Upper lobe of right lung (tissue), 1 donor: ENCODE measurements around the gene ZNF284. TPM values are rescaled to one million over a fixed set of nuclear protein-coding genes. Genes with fewer than 3 reads are reported as not detected.

Experiments used
- ATAC-seq: fragments of 200-7000 bp; cut with Tn5 transposase; one replicate; pipeline ENCODE4 v1.9.1; 2020; ENCODE audit warnings: mild to moderate bottlenecking, moderate library complexity
- DNase-seq: peaks from one replicate; pipeline ENCODE4 v3.0.0-alpha.2; 2020
- H3K27ac ChIP-seq: fragments of 200-600 bp; one replicate; pipeline ENCODE4 v1.8.0; 2022
- H3K27me3 ChIP-seq: fragments of 200-600 bp; one replicate; pipeline ENCODE4 v1.8.0; 2022; ENCODE audit warnings: mild to moderate bottlenecking
- H3K36me3 ChIP-seq: fragments of 200-600 bp; one replicate; pipeline ENCODE4 v1.8.0; 2022
- H3K4me1 ChIP-seq: fragments of 200-600 bp; one replicate; pipeline ENCODE4 v1.8.0; 2022
- H3K4me3 ChIP-seq: fragments of 200-600 bp; one replicate; pipeline ENCODE4 v1.8.0; 2022; ENCODE audit warnings: mild to moderate bottlenecking
- H3K9me3 ChIP-seq: fragments of 200-600 bp; one replicate; pipeline ENCODE4 v1.8.0; 2022
- CTCF ChIP-seq: fragments of 200-600 bp; IDR thresholded peaks from one replicate; pipeline ENCODE4 v1.8.0; 2022; ENCODE audit warnings: antibody characterized with exemption
- intact Hi-C: fragments of 100-400 bp; cut with DNase I; formaldehyde crosslinking; loops from one replicate; pipeline ENCODE4 v1.11.0; 2022
- total RNA-seq: library from RNA; stranded (reverse); fragmentation: NEBNext Ultra II Directional; extraction: Animal tissue kit (Norgen Biotek cat#: 25700); gene quantifications from one replicate; pipeline ENCODE4 v1.2.1, GENCODE V29; 2021
- donor health status: DM: no; HTN: yes; CAD: no; lungs with severe emphysema.

The ZNF284 gene
- total RNA-seq, 1 donor from 2014 or later: 2.9 TPM

GRCh38 chr19:44061038-44061437 lies 10.9 kb upstream of the ZNF284 start:
- intact Hi-C loops: no loop called here
- peaks cover 64% of the 10 kb centered on the region for H3K36me3 ChIP-seq
- ATAC-seq: no peak
- H3K27me3 ChIP-seq: no peaks in the 10 kb centered on the region
- no peak for DNase-seq
- no peak overlapping the region for H3K27ac ChIP-seq
- H3K4me3 ChIP-seq: no peak overlapping the region
- no peaks in the 10 kb centered on the region for H3K4me1 ChIP-seq
- H3K9me3 ChIP-seq: peaks cover 18% of the 10 kb centered on the region
- no peak for TF ChIP-seq CTCF

DNA sequence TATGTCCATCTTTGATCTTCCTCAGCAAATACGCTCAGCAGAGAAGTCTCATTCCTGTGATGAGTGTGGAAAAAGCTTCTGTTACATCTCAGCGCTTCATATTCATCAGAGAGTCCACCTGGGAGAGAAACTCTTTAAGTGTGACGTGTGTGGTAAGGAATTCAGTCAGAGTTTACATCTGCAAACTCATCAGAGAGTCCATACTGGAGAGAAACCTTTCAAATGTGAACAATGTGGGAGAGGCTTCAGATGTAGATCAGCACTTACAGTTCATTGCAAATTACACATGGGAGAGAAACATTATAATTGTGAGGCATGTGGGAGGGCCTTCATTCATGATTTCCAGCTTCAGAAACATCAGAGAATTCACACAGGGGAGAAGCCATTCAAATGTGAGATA lies 5.7 kb upstream of the ZNF284 start:
- no peak for ATAC-seq
- no peak overlapping the region for H3K27ac ChIP-seq
- no peak for DNase-seq
- H3K9me3 ChIP-seq: peaks cover 43% of the 10 kb centered on the region
- peaks cover 42% of the 10 kb centered on the region for H3K36me3 ChIP-seq
- H3K4me1 ChIP-seq: no peaks in the 10 kb centered on the region
- intact Hi-C loops: no loop called here
- H3K4me3 ChIP-seq: no peak overlapping the region
- no peak for TF ChIP-seq CTCF
- H3K27me3 ChIP-seq: no peaks in the 10 kb centered on the region

DNA sequence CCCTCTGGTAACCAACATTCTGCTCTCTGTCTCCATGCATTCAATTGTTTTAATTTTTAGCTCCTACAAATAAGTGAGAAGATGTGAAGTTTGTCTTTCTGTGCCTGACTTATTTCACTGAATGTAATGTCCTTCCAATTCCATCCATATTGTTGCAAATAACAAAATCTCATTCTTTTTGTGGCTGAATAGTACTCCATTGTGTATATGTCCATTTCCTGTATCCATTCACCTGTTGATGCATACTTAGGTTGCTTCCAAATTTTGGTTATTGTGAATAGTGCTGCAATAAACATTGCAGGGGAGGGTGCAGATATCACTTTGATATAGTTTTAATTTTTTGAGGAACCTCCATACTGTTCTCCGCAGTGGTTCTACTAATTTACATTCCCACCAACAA lies 2.5 kb upstream of the ZNF284 start:
- no peak overlapping the region for H3K4me3 ChIP-seq
- DNase-seq: no peak
- peaks cover 14% of the 10 kb centered on the region for H3K36me3 ChIP-seq
- H3K27me3 ChIP-seq: no peaks in the 10 kb centered on the region
- H3K9me3 ChIP-seq: peaks cover 40% of the 10 kb centered on the region
- no peak for ATAC-seq
- no peak overlapping the region for H3K27ac ChIP-seq
- H3K4me1 ChIP-seq: no peaks in the 10 kb centered on the region
- intact Hi-C loops: no loop called here
- no peak for TF ChIP-seq CTCF

- no peak overlapping the region for H3K27ac ChIP-seq
Observed at GRCh38 chr19:44072543-44073401, 813 bp downstream of the ZNF284 start.

GRCh38 chr19:44076325-44076724 lies 4.4 kb downstream of the ZNF284 start:
- Histone ChIP-seq H3K4me3 (no peak overlapping the region), H3K4me1 (no peaks in the 10 kb centered on the region), H3K9me3 (no peaks in the 10 kb centered on the region), H3K27me3 (no peaks in the 10 kb centered on the region), H3K27ac (no peak overlapping the region), H3K36me3 (peaks cover 7% of the 10 kb centered on the region)
- no peak for TF ChIP-seq CTCF
- DNase-seq: no peak
- no peak for ATAC-seq
- intact Hi-C loops: no loop called here

More at GRCh38 chr19:44072543-44073401, 813 bp downstream of the ZNF284 start:
- no peak for DNase-seq
- TF ChIP-seq CTCF: no peak
- ATAC-seq: peak; percentile 16
- Histone ChIP-seq H3K27me3 (no peaks in the 10 kb centered on the region), H3K4me3 (peak overlapping the region; percentile 76), H3K4me1 (no peaks in the 10 kb centered on the region), H3K9me3 (peaks cover 10% of the 10 kb centered on the region), H3K36me3 (no peaks in the 10 kb centered on the region)
- intact Hi-C loops: no loop called here
